HG02981 (cell line): Measurements from ENCODE around the gene CAMSAP2.

ENCODE experiments used
- ATAC-seq: cut with Tn5 transposase; IDR thresholded peaks from one replicate; pipeline ENCODE4 v1.9.1; 2021; ENCODE audit warnings: mild to moderate bottlenecking, moderate library complexity; ENCODE audit not compliant: unreplicated experiment

The CAMSAP2 gene

GRCh38 chr1:200738327-200738948 lies at the start of gene CAMSAP2:
Gene CAMSAP2 (plus strand): TSS chr1:200738893. CDS start chr1:200739828, 935 bp downstream.
- peak; percentile 37 for ATAC-seq

- no peak for ATAC-seq
Observed at GRCh38 chr1:200692316-200692715, 46.4 kb upstream of the CAMSAP2 start.

GRCh38 chr1:200693327-200693726 lies 45.4 kb upstream of the CAMSAP2 start:
- ATAC-seq: no peak

- ATAC-seq: no peak
Observed at GRCh38 chr1:200694738-200695137, 44.0 kb upstream of the CAMSAP2 start.

GRCh38 chr1:200699871-200700270 lies 38.8 kb upstream of the CAMSAP2 start:
- no peak for ATAC-seq

- ATAC-seq: no peak
Observed at GRCh38 chr1:200704986-200705500, 33.6 kb upstream of the CAMSAP2 start.

- ATAC-seq: no peak
Observed at GRCh38 chr1:200706111-200706814, 32.4 kb upstream of the CAMSAP2 start.

- ATAC-seq: no peak
Observed at GRCh38 chr1:200707116-200707515, 31.6 kb upstream of the CAMSAP2 start.

- ATAC-seq: no peak
Observed at GRCh38 chr1:200708161-200708560, 30.5 kb upstream of the CAMSAP2 start.

GRCh38 chr1:200708769-200709168 lies 29.9 kb upstream of the CAMSAP2 start:
- ATAC-seq: no peak

- ATAC-seq: no peak
Observed at GRCh38 chr1:200710166-200710565, 28.5 kb upstream of the CAMSAP2 start.

- ATAC-seq: no peak
Observed at GRCh38 chr1:200714504-200715187, 24.0 kb upstream of the CAMSAP2 start.

GRCh38 chr1:200720199-200720598 lies 18.5 kb upstream of the CAMSAP2 start:
- no peak for ATAC-seq

- ATAC-seq: no peak
Observed at GRCh38 chr1:200724064-200724463, 14.6 kb upstream of the CAMSAP2 start.

- ATAC-seq: no peak
Observed at GRCh38 chr1:200727257-200727656, 11.4 kb upstream of the CAMSAP2 start.

- no peak for ATAC-seq
Observed at GRCh38 chr1:200729863-200730262, 8.8 kb upstream of the CAMSAP2 start.

- no peak for ATAC-seq
Observed at GRCh38 chr1:200731654-200732332, 6.9 kb upstream of the CAMSAP2 start.

- ATAC-seq: no peak
Observed at GRCh38 chr1:200732438-200732837, 6.3 kb upstream of the CAMSAP2 start.

GRCh38 chr1:200733907-200734306 lies 4.8 kb upstream of the CAMSAP2 start:
- no peak for ATAC-seq

- no peak for ATAC-seq
Observed at GRCh38 chr1:200737647-200738291, 924 bp upstream of the CAMSAP2 start.
